LNCaP clone FGC (cell line): ENCODE data around the gene MYO1E.

Source experiments
- DNase-seq: peaks from one replicate; pipeline ENCODE4 v3.0.0-alpha.2; 2011; ENCODE audit warnings: low read depth
- H3K4me3 ChIP-seq: 2 replicates; pipeline ENCODE4 v1.5.1; 2011; ENCODE audit warnings: mild to moderate bottlenecking, low read depth, low read length, control low read depth
- TF ChIP-seq, protein P1 (sequence below): IDR thresholded peaks from 2 replicates; pipeline ENCODE4 v1.5.1; 2012; ENCODE audit warnings: mild to moderate bottlenecking; ENCODE audit not compliant: control insufficient read depth, insufficient read depth; ENCODE audit errors: extremely low read depth

The MYO1E gene

DNA sequence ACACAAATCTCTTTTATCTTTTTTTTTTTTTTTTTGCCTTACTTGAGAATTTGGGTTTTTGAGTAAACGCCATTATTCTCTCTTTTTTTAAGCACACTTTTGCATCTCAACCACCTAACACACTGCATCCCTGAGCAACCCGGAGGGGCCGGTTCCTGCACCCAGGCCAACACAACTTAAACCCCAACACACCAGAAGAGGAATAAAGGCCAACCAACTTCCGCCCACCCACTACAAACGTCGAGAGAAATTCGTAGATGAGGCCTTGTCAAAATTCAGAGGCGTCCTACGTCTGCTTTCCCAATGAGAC is 268.1 kb downstream of the MYO1E start:
- peak overlapping the region; percentile 82 for H3K4me3 ChIP-seq
- no peak for DNase-seq
- TF ChIP-seq, protein P1, sequence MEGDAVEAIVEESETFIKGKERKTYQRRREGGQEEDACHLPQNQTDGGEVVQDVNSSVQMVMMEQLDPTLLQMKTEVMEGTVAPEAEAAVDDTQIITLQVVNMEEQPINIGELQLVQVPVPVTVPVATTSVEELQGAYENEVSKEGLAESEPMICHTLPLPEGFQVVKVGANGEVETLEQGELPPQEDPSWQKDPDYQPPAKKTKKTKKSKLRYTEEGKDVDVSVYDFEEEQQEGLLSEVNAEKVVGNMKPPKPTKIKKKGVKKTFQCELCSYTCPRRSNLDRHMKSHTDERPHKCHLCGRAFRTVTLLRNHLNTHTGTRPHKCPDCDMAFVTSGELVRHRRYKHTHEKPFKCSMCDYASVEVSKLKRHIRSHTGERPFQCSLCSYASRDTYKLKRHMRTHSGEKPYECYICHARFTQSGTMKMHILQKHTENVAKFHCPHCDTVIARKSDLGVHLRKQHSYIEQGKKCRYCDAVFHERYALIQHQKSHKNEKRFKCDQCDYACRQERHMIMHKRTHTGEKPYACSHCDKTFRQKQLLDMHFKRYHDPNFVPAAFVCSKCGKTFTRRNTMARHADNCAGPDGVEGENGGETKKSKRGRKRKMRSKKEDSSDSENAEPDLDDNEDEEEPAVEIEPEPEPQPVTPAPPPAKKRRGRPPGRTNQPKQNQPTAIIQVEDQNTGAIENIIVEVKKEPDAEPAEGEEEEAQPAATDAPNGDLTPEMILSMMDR: no peak

DNA sequence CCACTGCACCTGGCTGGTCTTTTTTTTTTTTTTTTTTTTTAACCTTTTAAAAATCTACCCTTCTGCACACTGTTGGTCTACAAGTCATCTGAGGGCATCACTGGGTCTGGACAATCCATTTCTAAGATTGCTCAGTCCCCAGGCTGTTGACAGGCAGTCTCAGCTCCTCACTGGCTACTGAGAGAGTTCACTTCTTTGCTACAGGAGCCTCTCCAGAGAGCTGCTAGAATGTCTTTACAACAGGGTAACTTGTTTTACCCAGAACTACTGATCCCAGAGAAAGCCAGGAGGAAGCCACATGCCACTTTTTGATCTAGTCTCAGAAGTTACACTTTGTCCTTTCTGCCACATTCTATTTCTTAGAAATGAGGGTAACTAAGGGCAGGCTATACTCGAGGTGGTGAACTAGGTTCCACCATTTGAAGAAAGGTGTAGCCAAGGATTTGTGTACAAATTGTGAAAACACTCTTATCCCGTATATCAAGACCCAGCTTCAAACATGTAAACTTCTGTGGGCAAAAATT is 273.4 kb downstream of the MYO1E start:
- no peak for DNase-seq
- TF ChIP-seq, protein P1: no peak
- H3K4me3 ChIP-seq: no peak overlapping the region

DNA sequence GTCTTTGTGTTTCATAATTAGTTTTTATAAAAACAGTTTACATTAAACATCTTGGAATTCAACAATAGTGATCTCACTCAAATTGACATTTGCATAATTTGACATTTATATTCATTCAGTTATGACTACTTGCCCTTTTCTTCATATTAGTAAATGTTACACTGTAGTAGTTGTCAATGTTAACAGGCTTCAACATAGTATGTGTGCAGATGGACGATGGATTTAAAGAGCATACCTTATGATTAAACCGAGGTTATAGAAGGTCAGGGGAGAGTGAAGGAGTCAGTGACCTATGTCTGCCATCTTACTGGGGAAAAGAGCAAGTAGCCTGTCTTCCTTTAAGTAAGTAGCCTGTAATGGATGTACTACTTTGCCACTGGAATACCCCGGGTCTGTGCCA is 276.2 kb downstream of the MYO1E start:
- no peak for DNase-seq
- TF ChIP-seq, protein P1: no peak
- no peak overlapping the region for H3K4me3 ChIP-seq

DNA sequence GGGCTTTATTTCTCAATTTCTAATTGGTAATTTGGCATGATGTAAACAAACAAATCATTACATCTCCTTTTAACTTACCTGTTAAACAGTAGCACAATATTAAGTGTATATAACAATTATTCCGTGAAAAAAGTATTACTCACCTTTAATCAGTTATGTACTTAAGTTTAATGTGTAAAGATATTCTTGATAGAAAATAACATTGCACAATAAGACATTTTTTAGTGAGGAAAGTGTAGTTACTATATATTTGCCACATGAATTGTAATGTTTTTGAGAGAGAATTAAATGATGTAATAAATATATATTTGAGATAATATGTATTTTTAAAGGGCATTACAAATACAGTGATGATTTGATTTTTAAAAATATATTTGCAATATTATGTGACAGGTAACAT is 278.6 kb downstream of the MYO1E start:
- TF ChIP-seq, protein P1: no peak
- no peak for DNase-seq
- no peak overlapping the region for H3K4me3 ChIP-seq

DNA sequence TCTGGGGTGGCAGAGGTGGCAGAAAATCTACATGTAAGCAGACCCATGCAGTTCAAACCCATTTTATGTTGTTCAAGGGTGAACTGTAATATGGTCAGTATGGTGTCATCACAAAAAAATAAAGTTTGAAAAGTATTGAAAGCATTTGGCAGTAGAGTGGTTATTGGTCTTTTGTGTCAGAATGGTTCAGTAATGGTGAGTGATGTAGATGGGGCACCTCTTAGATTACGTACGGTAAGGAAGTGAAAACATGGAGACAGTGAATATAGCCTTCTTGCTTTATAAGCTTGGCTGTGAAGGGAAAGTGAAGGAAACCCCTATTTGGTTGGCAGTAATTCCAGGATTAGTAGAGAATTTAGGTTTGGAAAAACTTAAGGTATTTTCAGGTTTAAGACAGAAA is 284.9 kb downstream of the MYO1E start:
- no peak overlapping the region for H3K4me3 ChIP-seq
- no peak for DNase-seq
- TF ChIP-seq, protein P1: no peak
